GM23338 (cell line): ENCODE data around the gene CAMSAP1. TPM values are rescaled to one million over a fixed set of nuclear protein-coding genes. Genes with fewer than 3 reads are reported as not detected.

Experiments
- ATAC-seq: fragments of 200-7000 bp; cut with Tn5 transposase; 3 replicates; pipeline ENCODE4 v1.9.1; 2020
- DNase-seq: peaks from one replicate; pipeline ENCODE4 v3.0.0-alpha.2; 2015; ENCODE audit warnings: low spot score
- H2AFZ ChIP-seq: fragments of 200-600 bp; sonication (generic); 2 replicates; pipeline ENCODE4 v1.8.0; 2016; ENCODE audit warnings: antibody characterized with exemption, mild to moderate bottlenecking, moderate library complexity
- H3F3A ChIP-seq: fragments of 200-600 bp; sonication (generic); replicated peaks from 2 replicates; pipeline ENCODE4 v1.8.0; 2017; ENCODE audit warnings: antibody characterized with exemption, mixed run types, low read depth
- H3K27ac ChIP-seq: fragments of 200-600 bp; sonication (generic); 2 replicates; pipeline ENCODE4 v1.6.1; 2016; ENCODE audit warnings: low read depth
- H3K27me3 ChIP-seq: fragments of 200-600 bp; sonication (generic); 2 replicates; pipeline ENCODE4 v1.8.0; 2016; ENCODE audit warnings: mild to moderate bottlenecking, mixed run types, moderate library complexity; ENCODE audit not compliant: insufficient read depth
- H3K36me3 ChIP-seq: fragments of 200-600 bp; sonication (generic); 2 replicates; pipeline ENCODE4 v1.8.0; 2016; ENCODE audit warnings: mild to moderate bottlenecking; ENCODE audit not compliant: insufficient read depth
- H3K4me1 ChIP-seq: fragments of 200-600 bp; sonication (generic); 2 replicates; pipeline ENCODE4 v1.8.0; 2016; ENCODE audit warnings: mild to moderate bottlenecking, moderate library complexity; ENCODE audit not compliant: insufficient read depth
- H3K4me2 ChIP-seq: fragments of 200-600 bp; sonication (generic); 2 replicates; pipeline ENCODE4 v1.7.1; 2017; ENCODE audit warnings: mixed run types
- H3K4me3 ChIP-seq: fragments of 200-600 bp; sonication (generic); 2 replicates; pipeline ENCODE4 v1.6.1; 2016; ENCODE audit warnings: mixed run types
- H3K79me2 ChIP-seq: fragments of 200-600 bp; sonication (generic); replicated peaks from 2 replicates; pipeline ENCODE4 v1.8.0; 2017; ENCODE audit warnings: mild to moderate bottlenecking; ENCODE audit not compliant: insufficient read depth
- H3K9me2 ChIP-seq: fragments of 200-600 bp; sonication (generic); 2 replicates; pipeline ENCODE4 v1.8.0; 2017; ENCODE audit not compliant: insufficient read depth
- H4K20me1 ChIP-seq: fragments of 200-600 bp; sonication (generic); replicated peaks from 2 replicates; pipeline ENCODE4 v1.8.0; 2017; ENCODE audit warnings: mild to moderate bottlenecking; ENCODE audit not compliant: insufficient read depth
- H3K27ac Mint-ChIP-seq: 2 replicates; pipeline ENCODE4 v1.8.0; 2020; ENCODE audit warnings: inconsistent platforms, mild to moderate bottlenecking, moderate library complexity, mixed read lengths
- H3K27me3 Mint-ChIP-seq: 3 replicates; pipeline ENCODE4 v1.8.0; 2022; ENCODE audit warnings: low read depth, mild to moderate bottlenecking, moderate library complexity, mixed read lengths, inconsistent platforms; ENCODE audit not compliant: insufficient read depth, poor library complexity
- H3K36me3 Mint-ChIP-seq: 3 replicates; pipeline ENCODE4 v1.8.0; 2021; ENCODE audit warnings: low read depth, mild to moderate bottlenecking, inconsistent platforms, moderate library complexity, mixed read lengths
- H3K4me1 Mint-ChIP-seq: 3 replicates; pipeline ENCODE4 v1.8.0; 2020; ENCODE audit warnings: mild to moderate bottlenecking, inconsistent platforms, mixed read lengths
- H3K4me3 Mint-ChIP-seq: 3 replicates; pipeline ENCODE4 v1.8.0; 2021; ENCODE audit warnings: moderate library complexity, mild to moderate bottlenecking, inconsistent platforms, mixed read lengths
- H3K9me3 Mint-ChIP-seq: 3 replicates; pipeline ENCODE4 v1.8.0; 2020; ENCODE audit warnings: moderate library complexity, mild to moderate bottlenecking, inconsistent platforms, mixed read lengths
- CREB1 ChIP-seq: fragments of 250-450 bp; sonication (Bioruptor Pico); IDR thresholded peaks from 2 replicates; pipeline ENCODE4 v1.5.0; 2020; ENCODE audit warnings: low read depth, mild to moderate bottlenecking, moderate library complexity
- CTCF ChIP-seq, 2 experiments: fragments of 200-600 bp in 1 of 2; sonication (generic) in 1 of 2; conservative IDR thresholded peaks; 2 replicates each; pipeline versions ENCODE4 v1.5.1 to v1.6.1; 2016 to 2017; ENCODE audit warnings: antibody characterized with exemption in 2 of 2, low read depth in 2 of 2, mild to moderate bottlenecking in 2 of 2, moderate library complexity in 1 of 2
- ETS1 ChIP-seq: IDR thresholded peaks from 2 replicates; pipeline ENCODE4 v1.6.1; 2016; ENCODE audit warnings: antibody characterized with exemption
- EZH2 ChIP-seq: fragments of 200-600 bp; sonication (generic); IDR thresholded peaks from one replicate; pipeline ENCODE4 v1.8.0; 2017; ENCODE audit warnings: antibody characterized with exemption, mild to moderate bottlenecking, low read depth; ENCODE audit not compliant: unreplicated experiment
- EZH2phosphoT487 ChIP-seq: fragments of 200-600 bp; sonication (generic); IDR thresholded peaks from one replicate; pipeline ENCODE4 v1.8.1; 2018; ENCODE audit warnings: antibody characterized with exemption; ENCODE audit not compliant: unreplicated experiment
- JUNB ChIP-seq: IDR thresholded peaks from one replicate; pipeline ENCODE4 v1.6.1; 2016; ENCODE audit warnings: antibody characterized with exemption; ENCODE audit not compliant: unreplicated experiment
- NANOG ChIP-seq: IDR thresholded peaks from 2 replicates; pipeline ENCODE4 v1.6.1; 2016; ENCODE audit warnings: antibody characterized with exemption, borderline replicate concordance
- POLR2AphosphoS5 ChIP-seq: IDR thresholded peaks from 2 replicates; pipeline ENCODE4 v1.6.1; 2016; ENCODE audit warnings: antibody characterized with exemption, low read depth
- REST ChIP-seq: IDR thresholded peaks from one replicate; pipeline ENCODE4 v1.6.1; 2018; ENCODE audit warnings: antibody characterized with exemption; ENCODE audit not compliant: unreplicated experiment
- STAT1 ChIP-seq: IDR thresholded peaks from one replicate; pipeline ENCODE4 v1.6.1; 2016; ENCODE audit warnings: antibody characterized with exemption; ENCODE audit not compliant: unreplicated experiment
- ZNF114 ChIP-seq: fragments of 250-450 bp; sonication (Bioruptor Pico); IDR thresholded peaks from 2 replicates; pipeline ENCODE4 v1.5.0; 2020; ENCODE audit warnings: mild to moderate bottlenecking, moderate library complexity
- ZNF331 ChIP-seq: fragments of 250-450 bp; sonication (Bioruptor Pico); IDR thresholded peaks from 2 replicates; pipeline ENCODE4 v1.5.0; 2020; ENCODE audit warnings: low read depth, mild to moderate bottlenecking, moderate library complexity
- ZNF462 ChIP-seq: fragments of 250-450 bp; sonication (Bioruptor Pico); IDR thresholded peaks from 2 replicates; pipeline ENCODE4 v1.5.0; 2020; ENCODE audit warnings: mild to moderate bottlenecking, moderate library complexity
- polyA plus RNA-seq: library from polyadenylated mRNA; unstranded; fragments of >200 nt; fragmentation: Nextera tagmentation; extraction: Ambion mirVana; gene quantifications from 2 replicates; pipeline ENCODE4 v1.2.1, GENCODE V29; 2016
- total RNA-seq: library from RNA; depleted of rRNA; stranded (reverse); fragments of >200 nt; shearing (Covaris generic); gene quantifications from 2 replicates; pipeline ENCODE4 v1.2.3, GENCODE V29; 2014

Gene CAMSAP1
- total and polyA plus RNA-seq, 2 experiments from 2014 or later: 6.9 to 75.4 TPM

- H3K4me1 Mint-ChIP-seq: no peaks in the 10 kb centered on the region
- H3K27me3 ChIP-seq: no peaks in the 10 kb centered on the region
- no peaks in the 10 kb centered on the region for H3K36me3 Mint-ChIP-seq
- H3K4me3 ChIP-seq: no peak overlapping the region
- H3K4me3 Mint-ChIP-seq: no peak overlapping the region
- no peaks in the 10 kb centered on the region for H3K79me2 ChIP-seq
- no peak overlapping the region for H3K4me2 ChIP-seq
- ATAC-seq (peak; percentile 15; the same call in 1 of the 3 replicates), DNase-seq (no peak)
- no peaks in the 10 kb centered on the region for H4K20me1 ChIP-seq
- no peaks in the 10 kb centered on the region for H3K36me3 ChIP-seq
- H3K9me2 ChIP-seq: no peaks in the 10 kb centered on the region
- no peak overlapping the region for H2AFZ ChIP-seq
- H3K27ac ChIP-seq: no peak overlapping the region
- H3F3A ChIP-seq: no peaks in the 10 kb centered on the region
- H3K27ac Mint-ChIP-seq: no peak overlapping the region
- peaks cover 7% of the 10 kb centered on the region for H3K27me3 Mint-ChIP-seq
- no peaks in the 10 kb centered on the region for H3K9me3 Mint-ChIP-seq
- TF ChIP-seq JUNB (no peak), STAT1 (no peak), REST (no peak), NANOG (no peak), CTCF (conservative IDR thresholded peaks at IDR 0.05; ENCODE audit: low read depth in 2 of 2) (no peak), EZH2 (no peak), ZNF114 (CRISPR knock-in tag) (no peak), ETS1 (no peak), POLR2AphosphoS5 (no peak), ZNF331 (CRISPR knock-in tag) (no peak), CREB1 (CRISPR knock-in tag) (no peak), ZNF462 (CRISPR knock-in tag) (no peak), EZH2phosphoT487 (no peak)
- H3K4me1 ChIP-seq: no peaks in the 10 kb centered on the region
Observed at GRCh38 chr9:135780086-135780485, 127.3 kb downstream of the CAMSAP1 start.
